ENCODE measurements around the gene MAPK14.

Gene MAPK14

GRCh38 chr6:36126553-36127458, 99.2 kb downstream of the MAPK14 start:
- Histone ChIP-seq H3K27ac (ENCODE audit: low read depth, low read length, poor library complexity, severe bottlenecking) (no peak overlapping the region), H3K4me3 (ENCODE audit: low read depth, low read length, poor library complexity, severe bottlenecking) (no peak overlapping the region), H3K4me2 (ENCODE audit: low read length) (no peak overlapping the region)

GRCh38 chr6:36127462-36128016, 99.9 kb downstream of the MAPK14 start:
- H4K20me1 ChIP-seq (ENCODE audit: insufficient read depth, low read length): no peaks in the 10 kb centered on the region
- no peak overlapping the region for H3K4me3 ChIP-seq (ENCODE audit: low read depth, low read length, poor library complexity, severe bottlenecking)
- H3K27ac ChIP-seq (ENCODE audit: low read depth, low read length, poor library complexity, severe bottlenecking): no peak overlapping the region
- no peaks in the 10 kb centered on the region for H3F3A ChIP-seq (ENCODE audit: insufficient read depth, low read length)
- TF ChIP-seq EZH2 (IDR thresholded peaks at IDR 0.05; ENCODE audit: borderline replicate concordance, low read length) (no peak), CTCF (IDR thresholded peaks at IDR 0.05; ENCODE audit: low read length) (no peak)
- no peaks in the 10 kb centered on the region for H3K36me3 ChIP-seq (ENCODE audit: insufficient read depth, low read length)
- H3K4me1 ChIP-seq (ENCODE audit: insufficient read depth, low read length, severe bottlenecking): peaks cover 22% of the 10 kb centered on the region
- H3K79me2 ChIP-seq (ENCODE audit: insufficient read depth, low read length): no peaks in the 10 kb centered on the region
- no peak overlapping the region for H2AFZ ChIP-seq (ENCODE audit: low read length)
- H3K27me3 ChIP-seq (ENCODE audit: insufficient read depth, low read length): no peaks in the 10 kb centered on the region
- H3K9me2 ChIP-seq (ENCODE audit: low read depth, low read length): no peaks in the 10 kb centered on the region
- no peak overlapping the region for H3K4me2 ChIP-seq (ENCODE audit: low read length)
- H3K9ac ChIP-seq (ENCODE audit: low read length): no peak overlapping the region
- no peaks in the 10 kb centered on the region for H3K9me3 ChIP-seq (ENCODE audit: low read length)

More at GRCh38 chr6:36126553-36127458, 99.2 kb downstream of the MAPK14 start:
- no peaks in the 10 kb centered on the region for H3K79me2 ChIP-seq (ENCODE audit: insufficient read depth, low read length)
- H3K4me1 ChIP-seq (ENCODE audit: insufficient read depth, low read length, severe bottlenecking): peaks cover 17% of the 10 kb centered on the region
- H3F3A ChIP-seq (ENCODE audit: insufficient read depth, low read length): no peaks in the 10 kb centered on the region
- H3K9me3 ChIP-seq (ENCODE audit: low read length): no peaks in the 10 kb centered on the region
- H3K9me2 ChIP-seq (ENCODE audit: low read depth, low read length): no peaks in the 10 kb centered on the region
- no peak overlapping the region for H3K9ac ChIP-seq (ENCODE audit: low read length)
- TF ChIP-seq EZH2 (IDR thresholded peaks at IDR 0.05; ENCODE audit: borderline replicate concordance, low read length) (no peak), CTCF (IDR thresholded peaks at IDR 0.05; ENCODE audit: low read length) (no peak)
- H3K27me3 ChIP-seq (ENCODE audit: insufficient read depth, low read length): no peaks in the 10 kb centered on the region
- H3K36me3 ChIP-seq (ENCODE audit: insufficient read depth, low read length): no peaks in the 10 kb centered on the region
- H4K20me1 ChIP-seq (ENCODE audit: insufficient read depth, low read length): no peaks in the 10 kb centered on the region
- no peak overlapping the region for H2AFZ ChIP-seq (ENCODE audit: low read length)

- H3K4me1 ChIP-seq (ENCODE audit: insufficient read depth, low read length, severe bottlenecking): peaks cover 22% of the 10 kb centered on the region
- no peaks in the 10 kb centered on the region for H3K27me3 ChIP-seq (ENCODE audit: insufficient read depth, low read length)
- H4K20me1 ChIP-seq (ENCODE audit: insufficient read depth, low read length): no peaks in the 10 kb centered on the region
- no peak overlapping the region for H2AFZ ChIP-seq (ENCODE audit: low read length)
- no peak overlapping the region for H3K4me3 ChIP-seq (ENCODE audit: low read depth, low read length, poor library complexity, severe bottlenecking)
- TF ChIP-seq CTCF (IDR thresholded peaks at IDR 0.05; ENCODE audit: low read length): no peak
- TF ChIP-seq EZH2 (IDR thresholded peaks at IDR 0.05; ENCODE audit: borderline replicate concordance, low read length): no peak
- H3K4me2 ChIP-seq (ENCODE audit: low read length): no peak overlapping the region
- H3K36me3 ChIP-seq (ENCODE audit: insufficient read depth, low read length): no peaks in the 10 kb centered on the region
- H3F3A ChIP-seq (ENCODE audit: insufficient read depth, low read length): no peaks in the 10 kb centered on the region
- no peak overlapping the region for H3K9ac ChIP-seq (ENCODE audit: low read length)
- no peaks in the 10 kb centered on the region for H3K9me3 ChIP-seq (ENCODE audit: low read length)
- no peaks in the 10 kb centered on the region for H3K9me2 ChIP-seq (ENCODE audit: low read depth, low read length)
- H3K79me2 ChIP-seq (ENCODE audit: insufficient read depth, low read length): no peaks in the 10 kb centered on the region
- no peak overlapping the region for H3K27ac ChIP-seq (ENCODE audit: low read depth, low read length, poor library complexity, severe bottlenecking)
Observed at GRCh38 chr6:36128073-36128472, 100.5 kb downstream of the MAPK14 start.
